ENCODE measurements around the gene COL23A1. TPM values are rescaled to one million over a fixed set of nuclear protein-coding genes. Genes with fewer than 3 reads are reported as not detected.

The COL23A1 gene
- total and polyA plus RNA-seq, 2 donors (not counting 1 experiment from before 2014, with no cell fraction given), result 0.20 TPM; not detected in 1

- POLR2A ChIA-PET, result no interaction called here
- Histone ChIP-seq H3K36me3 (replicated peaks in 1 of 2; ENCODE audit: control extremely low read depth in 1 of 2, control insufficient read depth in 1 of 2, extremely low read depth in 1 of 2, insufficient read depth in 2 of 2, low read length in 1 of 2) (no peaks in the 10 kb centered on the region), H2AFZ (ENCODE audit: insufficient read depth, low read depth, low read length, poor library complexity, severe bottlenecking) (no peak overlapping the region)
Observed at GRCh38 chr5:178535299-178536175, 54.7 kb downstream of the COL23A1 start.

More at GRCh38 chr5:178535299-178536175, 54.7 kb downstream of the COL23A1 start:
- no peak overlapping the region for H3K9ac ChIP-seq (ENCODE audit: low read length)
- intact Hi-C loops (cut with micrococcal nuclease), result no loop called here
- no peak overlapping the region for H3K4me2 ChIP-seq (replicated peaks; ENCODE audit: low read depth, low read length, poor library complexity, severe bottlenecking)
- Mint-ChIP-seq H3K9me3 (ENCODE audit: insufficient read depth) (no peaks in the 10 kb centered on the region), H3K4me3 (no peak overlapping the region), H3K27me3 (no peaks in the 10 kb centered on the region), H3K27ac (no peak overlapping the region), H3K4me1 (no peaks in the 10 kb centered on the region)
- CTCF ChIA-PET, result no interaction called here
- H3K9me3 ChIP-seq (ENCODE audit: control extremely low read depth in 1 of 3, control insufficient read depth in 2 of 3, insufficient read depth in 1 of 3, low read length in 2 of 3), result no peaks in the 10 kb centered on the region
- H3K4me3 ChIP-seq (ENCODE audit: control extremely low read depth in 1 of 5, extremely low read depth in 1 of 5, insufficient read depth in 1 of 5, low read depth in 2 of 5, low read length in 4 of 5), result no peak overlapping the region
- H4K20me1 ChIP-seq (ENCODE audit: control insufficient read depth, insufficient read depth, low read length, poor library complexity, severe bottlenecking), result no peaks in the 10 kb centered on the region
- no peaks in the 10 kb centered on the region for H3K4me1 ChIP-seq (ENCODE audit: control insufficient read depth in 2 of 2, insufficient read depth in 2 of 2, low read length in 2 of 2)
- H3K27me3 ChIP-seq (replicated peaks in 1 of 4; ENCODE audit: control extremely low read depth in 1 of 4, control insufficient read depth in 3 of 4, insufficient read depth in 4 of 4, low read length in 3 of 4), result peaks cover 0 to 4% (median 0%) of the 10 kb centered on the region in 4 experiments
- no peak overlapping the region for H3K27ac ChIP-seq (ENCODE audit: low read length in 2 of 2)
- WGBS (ENCODE audit: insufficient coverage), result 92% methylated on average over 20 of the region's 20 CpGs
- ATAC-seq (ENCODE audit: low read depth) (no peak), DNase-seq (no peak)
- H3K79me2 ChIP-seq (ENCODE audit: control insufficient read depth, insufficient read depth, low read length), result no peaks in the 10 kb centered on the region
- TF ChIP-seq CTCF (IDR thresholded peaks at IDR 0.05) (no peak), EZH2 (IDR thresholded peaks at IDR 0.05; ENCODE audit: borderline replicate concordance, insufficient read depth, low read depth, low read length, poor library complexity, severe bottlenecking) (no peak)

Measured in B cell (primary cell).